Measurements from ENCODE around the gene CARNS1.

CARNS1 gene

DNA sequence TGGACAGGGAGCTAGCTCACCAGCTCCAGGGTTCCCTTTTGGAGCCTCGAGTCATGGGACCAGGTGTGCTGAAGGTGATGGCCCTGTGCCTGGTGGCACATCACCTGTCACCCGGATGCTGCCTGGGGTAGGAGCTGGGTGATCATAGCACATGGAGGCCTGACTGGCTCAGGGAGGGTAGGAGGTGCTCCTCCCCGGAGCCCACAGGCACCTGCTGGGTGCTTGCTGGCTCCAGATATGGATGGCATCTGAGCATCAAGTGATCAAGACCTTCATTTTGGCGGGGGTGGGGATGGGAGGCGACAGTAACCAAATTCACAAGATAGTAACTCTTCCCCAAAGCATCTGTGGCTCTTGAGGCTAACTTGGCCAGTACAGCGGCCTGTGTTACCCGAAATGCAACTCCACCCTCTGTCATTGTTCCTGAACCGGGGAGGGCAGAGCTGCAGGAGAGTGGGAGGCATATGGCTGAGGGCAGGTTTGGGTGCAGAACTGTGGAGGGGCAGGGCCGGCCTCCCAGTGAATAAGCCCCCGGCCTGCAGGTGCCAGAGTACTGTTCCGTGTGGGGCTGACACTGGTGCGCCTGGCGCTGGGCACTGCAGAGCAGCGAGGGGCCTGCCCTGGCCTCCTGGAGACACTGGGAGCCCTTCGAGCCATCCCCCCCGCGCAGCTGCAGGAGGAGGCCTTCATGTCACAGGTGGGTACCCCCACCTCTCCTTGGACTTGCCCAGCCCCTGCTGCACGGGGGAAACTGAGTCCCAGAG lies 6.9 kb upstream of the CARNS1 start:
- POLR2A ChIA-PET: no interaction called here
- CTCF ChIA-PET: no interaction called here
- no peak for DNase-seq (ENCODE audit: low read depth, low spot score)
- H3K4me3 ChIP-seq (ENCODE audit: low read depth, low read length): no peak overlapping the region
- TF ChIP-seq, protein P1, sequence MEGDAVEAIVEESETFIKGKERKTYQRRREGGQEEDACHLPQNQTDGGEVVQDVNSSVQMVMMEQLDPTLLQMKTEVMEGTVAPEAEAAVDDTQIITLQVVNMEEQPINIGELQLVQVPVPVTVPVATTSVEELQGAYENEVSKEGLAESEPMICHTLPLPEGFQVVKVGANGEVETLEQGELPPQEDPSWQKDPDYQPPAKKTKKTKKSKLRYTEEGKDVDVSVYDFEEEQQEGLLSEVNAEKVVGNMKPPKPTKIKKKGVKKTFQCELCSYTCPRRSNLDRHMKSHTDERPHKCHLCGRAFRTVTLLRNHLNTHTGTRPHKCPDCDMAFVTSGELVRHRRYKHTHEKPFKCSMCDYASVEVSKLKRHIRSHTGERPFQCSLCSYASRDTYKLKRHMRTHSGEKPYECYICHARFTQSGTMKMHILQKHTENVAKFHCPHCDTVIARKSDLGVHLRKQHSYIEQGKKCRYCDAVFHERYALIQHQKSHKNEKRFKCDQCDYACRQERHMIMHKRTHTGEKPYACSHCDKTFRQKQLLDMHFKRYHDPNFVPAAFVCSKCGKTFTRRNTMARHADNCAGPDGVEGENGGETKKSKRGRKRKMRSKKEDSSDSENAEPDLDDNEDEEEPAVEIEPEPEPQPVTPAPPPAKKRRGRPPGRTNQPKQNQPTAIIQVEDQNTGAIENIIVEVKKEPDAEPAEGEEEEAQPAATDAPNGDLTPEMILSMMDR (IDR thresholded peaks at IDR 0.05; ENCODE audit: insufficient read depth, low read length, missing control alignments): no peak

DNA sequence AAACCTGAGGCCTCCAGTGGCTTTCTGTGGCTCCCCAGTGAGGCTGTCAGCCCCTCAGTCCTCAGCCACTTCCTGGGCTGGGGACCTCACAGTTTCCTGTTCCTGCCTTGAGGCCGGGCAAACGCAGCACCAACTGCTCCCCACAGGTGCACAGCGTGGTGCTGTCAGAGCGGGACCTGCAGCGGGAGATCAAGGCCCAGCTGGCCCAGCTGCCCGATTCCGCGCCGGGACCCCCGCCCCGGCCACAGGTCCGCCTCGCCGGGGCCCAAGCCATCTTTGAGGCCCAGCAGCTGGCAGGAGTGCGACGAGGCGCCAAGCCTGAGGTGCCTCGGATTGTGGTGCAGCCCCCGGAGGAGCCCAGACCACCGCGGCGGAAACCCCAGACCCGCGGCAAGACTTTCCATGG lies 6.2 kb upstream of the CARNS1 start:
- DNase-seq (ENCODE audit: low read depth, low spot score): no peak
- TF ChIP-seq, protein P1 (IDR thresholded peaks at IDR 0.05; ENCODE audit: insufficient read depth, low read length, missing control alignments): no peak
- ChIA-PET POLR2A (no interaction called here), CTCF (no interaction called here)
- H3K4me3 ChIP-seq (ENCODE audit: low read depth, low read length): no peak overlapping the region

DNA sequence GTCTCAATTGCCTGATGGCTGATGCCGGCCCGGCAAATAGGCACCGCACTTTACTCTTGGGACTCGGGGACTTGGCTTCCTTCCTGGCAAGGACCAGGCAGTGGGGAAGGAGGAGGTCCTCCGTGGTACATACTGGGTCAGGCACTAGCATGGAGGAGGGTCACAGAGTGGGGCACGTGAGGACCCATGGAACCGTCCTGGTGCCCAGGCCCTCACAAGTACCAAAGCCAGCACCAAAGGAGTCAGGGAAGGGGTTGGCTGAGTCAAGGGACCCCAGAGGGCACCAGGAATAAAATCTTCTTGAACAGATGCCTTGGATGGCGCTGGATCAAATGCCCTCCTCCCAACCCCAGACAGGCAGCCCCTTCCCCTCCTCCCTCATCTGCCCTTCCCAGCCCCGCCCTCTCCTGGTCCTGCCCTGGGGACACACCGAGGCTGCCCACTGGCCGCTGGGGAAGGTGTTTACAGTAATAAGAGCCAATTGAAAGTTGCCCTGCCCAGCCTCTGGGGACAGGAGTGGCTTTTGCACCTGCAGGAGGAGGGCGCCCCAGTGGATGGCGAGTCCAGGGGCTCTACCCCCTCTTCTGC lies 5.6 kb upstream of the CARNS1 start:
- TF ChIP-seq, protein P1 (IDR thresholded peaks at IDR 0.05; ENCODE audit: insufficient read depth, low read length, missing control alignments): no peak
- no peak overlapping the region for H3K4me3 ChIP-seq (ENCODE audit: low read depth, low read length)
- ChIA-PET POLR2A (no interaction called here), CTCF (no interaction called here)
- DNase-seq (ENCODE audit: low read depth, low spot score): no peak

DNA sequence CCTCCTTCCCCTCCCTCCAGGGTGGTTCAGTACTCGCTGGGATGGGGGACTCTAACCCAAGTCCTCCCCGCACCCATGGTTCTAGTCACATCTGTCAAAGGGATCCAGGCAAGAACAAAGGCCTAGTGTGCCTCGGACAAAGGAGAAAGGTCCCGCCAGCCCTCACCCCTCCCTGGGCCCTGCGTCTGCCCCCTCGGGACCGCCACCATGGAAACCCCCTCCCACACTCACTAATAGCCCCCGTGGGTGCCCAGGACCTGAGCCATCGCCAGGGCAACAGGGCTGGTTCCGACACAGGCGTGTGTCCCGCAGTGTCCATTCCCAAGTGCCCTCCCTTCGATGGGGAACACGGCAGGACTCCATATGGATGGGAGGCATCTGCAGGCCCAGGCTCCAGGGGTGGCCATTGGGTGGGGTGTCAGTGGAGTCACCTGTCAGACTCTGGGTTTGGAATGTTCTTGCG lies 5.1 kb upstream of the CARNS1 start:
- ChIA-PET CTCF (no interaction called here), POLR2A (no interaction called here)
- TF ChIP-seq, protein P1 (IDR thresholded peaks at IDR 0.05; ENCODE audit: insufficient read depth, low read length, missing control alignments): no peak
- no peak for DNase-seq (ENCODE audit: low read depth, low spot score)
- H3K4me3 ChIP-seq (ENCODE audit: low read depth, low read length): no peak overlapping the region

DNA sequence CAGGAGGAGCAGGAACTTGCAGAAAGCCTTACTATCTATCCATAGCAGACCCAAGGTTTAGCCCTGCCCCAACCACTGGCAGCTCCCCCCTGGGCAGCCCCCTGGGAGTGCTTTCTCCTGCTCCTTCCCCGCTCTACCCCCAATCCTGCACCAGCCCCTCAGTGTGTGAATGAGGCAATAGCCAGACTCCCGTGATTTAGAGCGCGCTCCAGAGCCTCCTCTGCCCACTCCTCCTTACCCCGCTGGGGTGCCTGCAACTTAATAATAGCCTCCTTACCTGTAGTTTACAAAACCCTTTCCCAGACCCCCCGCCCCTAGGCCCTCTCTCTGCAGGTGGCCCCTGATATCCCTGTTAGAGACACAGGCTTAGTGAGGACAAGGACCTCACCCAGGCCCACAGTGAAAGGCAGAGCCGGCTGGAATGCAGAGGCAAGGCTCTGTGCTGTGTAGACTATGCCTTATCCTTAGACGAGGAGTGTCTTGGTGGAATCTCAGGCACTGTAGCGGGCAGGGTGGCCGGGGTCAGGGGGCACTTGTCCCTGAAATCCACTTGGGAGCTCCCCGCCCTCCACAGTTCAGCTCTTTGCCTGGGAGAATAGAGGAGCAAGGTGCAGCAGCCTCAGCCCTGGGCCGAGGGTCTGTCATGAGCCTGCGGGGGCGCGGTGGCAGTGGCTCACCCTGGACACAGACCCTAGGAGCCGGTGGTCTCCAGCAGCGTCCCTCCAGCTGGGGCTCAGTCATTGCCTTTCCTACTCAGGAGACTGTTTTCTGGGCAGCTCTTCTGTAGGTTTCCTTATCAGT lies 4.3 kb upstream of the CARNS1 start:
- no peak overlapping the region for H3K4me3 ChIP-seq (ENCODE audit: low read depth, low read length)
- no peak for DNase-seq (ENCODE audit: low read depth, low spot score)
- CTCF ChIA-PET: interaction anchor here (6.5 kb wide), 1 partner anchor 9 kb away, joined by 40 read pairs; the partner anchor contains the start of genes PPP1CA and TBC1D10C
- TF ChIP-seq, protein P1 (IDR thresholded peaks at IDR 0.05; ENCODE audit: insufficient read depth, low read length, missing control alignments): no peak
- POLR2A ChIA-PET: no interaction called here

DNA sequence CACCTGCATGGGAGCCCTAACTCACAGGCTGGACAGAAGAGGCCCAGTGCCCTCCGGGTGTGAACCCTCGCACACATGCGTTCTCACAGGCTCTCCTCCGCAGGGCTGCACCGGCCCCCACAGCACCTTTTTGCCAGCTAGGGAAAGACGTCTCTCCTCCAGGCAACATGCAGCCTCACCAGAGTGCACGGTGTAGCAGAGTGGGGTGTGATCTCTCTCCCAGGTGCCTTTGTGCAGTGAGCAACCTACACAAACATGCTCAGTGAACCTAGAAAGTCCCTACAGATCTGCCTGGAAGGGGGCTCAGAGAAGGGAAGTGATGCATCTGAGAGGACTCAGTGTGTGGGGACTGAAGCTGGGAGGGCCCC lies 3.7 kb upstream of the CARNS1 start:
- ChIA-PET POLR2A (no interaction called here), CTCF (interaction anchor here (6.5 kb wide), 1 partner anchor 9 kb away, joined by 40 read pairs; the partner anchor contains the start of genes PPP1CA and TBC1D10C)
- TF ChIP-seq, protein P1 (IDR thresholded peaks at IDR 0.05; ENCODE audit: insufficient read depth, low read length, missing control alignments): no peak
- no peak for DNase-seq (ENCODE audit: low read depth, low spot score)
- H3K4me3 ChIP-seq (ENCODE audit: low read depth, low read length): no peak overlapping the region
